Astrocyte of the spinal cord (primary cell): ENCODE results near the gene KIAA1586.
"Not testable (repeated sequence)": the region's sequence is repeated elsewhere in the genome, so short reads cannot be mapped to it uniquely, and the experiment has no call there.

ENCODE experiments used
- DNase-seq: peaks from one replicate; pipeline ENCODE4 v3.0.0; 2011; ENCODE audit warnings: low read depth, low spot score
- H3K4me3 ChIP-seq: 2 replicates; pipeline ENCODE4 v1.5.1; 2011; ENCODE audit warnings: low read depth, mild to moderate bottlenecking, low read length, moderate library complexity
- CTCF ChIP-seq: IDR thresholded peaks from 2 replicates; pipeline ENCODE4 v1.5.1; 2012; ENCODE audit warnings: low read depth, mild to moderate bottlenecking, low read length, inconsistent platforms
- in situ Hi-C: cut with HindIII; loops from 2 replicates; pipeline ENCODE4 v1.10.0; 2017; ENCODE audit warnings: low sequenced_read_pairs

KIAA1586 gene

GRCh38 chr6:57086843-57087242 lies 40.4 kb downstream of the KIAA1586 start:
- H3K4me3 ChIP-seq = no peak overlapping the region
- no peak for TF ChIP-seq CTCF
- no peak for DNase-seq
- in situ Hi-C loops = no loop called here

DNA sequence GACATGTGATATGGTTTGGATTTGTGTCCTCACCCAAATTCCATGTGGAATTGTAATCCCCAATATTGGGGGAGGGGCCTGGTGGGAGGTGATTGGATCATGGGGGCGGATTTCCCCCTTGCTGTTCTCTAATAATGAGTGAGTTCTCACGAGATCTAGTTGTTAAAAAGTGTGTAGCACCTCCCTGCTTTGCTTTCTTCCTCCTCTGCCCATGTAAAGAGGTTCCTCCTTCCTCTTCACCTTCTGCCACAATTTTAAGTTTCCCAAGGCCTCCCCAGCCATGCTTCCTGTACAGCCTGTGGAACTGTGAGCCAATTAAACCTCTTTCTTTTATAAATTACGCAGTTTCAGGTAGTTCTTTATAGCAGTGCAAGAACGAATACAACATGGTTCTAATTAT lies 41.4 kb downstream of the KIAA1586 start:
- TF ChIP-seq CTCF = no peak
- no peak overlapping the region for H3K4me3 ChIP-seq
- DNase-seq = no peak
- in situ Hi-C loops = no loop called here

GRCh38 chr6:57089265-57089664 lies 42.8 kb downstream of the KIAA1586 start:
- in situ Hi-C loops = no loop called here
- no peak for DNase-seq
- no peak for TF ChIP-seq CTCF

DNA sequence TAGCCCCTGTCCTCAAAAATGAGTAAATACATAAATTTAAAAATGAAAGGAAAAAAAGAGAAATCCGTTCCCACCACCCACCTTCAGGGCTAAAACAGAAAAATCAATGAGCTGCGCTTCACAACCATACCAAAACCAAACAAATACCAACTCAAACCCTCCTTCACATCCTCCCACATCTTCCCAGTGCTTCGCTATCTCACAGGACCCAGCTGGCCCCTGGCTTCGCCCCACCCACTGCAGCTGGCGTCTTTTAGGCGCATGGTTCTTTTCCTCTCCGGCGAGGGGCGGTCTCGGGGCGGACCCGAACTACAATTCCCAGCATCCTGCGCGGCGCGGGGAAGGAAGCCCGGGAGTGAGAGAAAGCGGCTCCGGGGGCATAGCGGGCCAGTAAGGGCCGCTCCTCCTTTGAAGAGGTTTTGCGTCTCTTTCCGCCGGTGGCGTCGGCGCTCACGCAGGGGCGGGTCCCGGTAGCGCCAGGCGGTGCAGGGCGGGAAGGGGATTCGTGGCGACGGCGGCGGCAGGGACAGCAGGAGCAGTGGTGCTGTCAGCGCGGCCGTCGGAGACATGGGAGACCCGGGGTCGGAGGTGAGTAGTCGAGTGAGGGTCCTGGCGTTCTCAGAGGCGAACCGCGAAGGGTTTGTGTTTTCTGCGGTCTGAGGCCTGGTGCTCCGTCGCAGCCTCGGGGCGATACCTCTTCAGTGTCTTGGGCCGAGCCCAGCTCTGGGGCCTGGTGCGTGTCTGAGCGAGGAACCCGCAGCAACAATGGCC lies 43.4 kb downstream of the KIAA1586 start, which contains the start of gene ZNF451:
ZNF451 (plus strand) TSS at position 502 of the 771 bp plus-strand sequence; CDS start at position 568, 66 bp downstream.
- peak within 1 kb of the TSS; percentile 56 for H3K4me3 ChIP-seq
- peak; percentile 97 for DNase-seq
- in situ Hi-C loops = no loop called here
- no peak for TF ChIP-seq CTCF

More at GRCh38 chr6:57089265-57089664, 42.8 kb downstream of the KIAA1586 start:
- peak overlapping the region; percentile 56 for H3K4me3 ChIP-seq

- H3K4me3 ChIP-seq, DNase-seq, in situ Hi-C loops: not testable (repeated sequence)
Observed at GRCh38 chr6:57090458-57091067, 44.1 kb downstream of the KIAA1586 start.

DNA sequence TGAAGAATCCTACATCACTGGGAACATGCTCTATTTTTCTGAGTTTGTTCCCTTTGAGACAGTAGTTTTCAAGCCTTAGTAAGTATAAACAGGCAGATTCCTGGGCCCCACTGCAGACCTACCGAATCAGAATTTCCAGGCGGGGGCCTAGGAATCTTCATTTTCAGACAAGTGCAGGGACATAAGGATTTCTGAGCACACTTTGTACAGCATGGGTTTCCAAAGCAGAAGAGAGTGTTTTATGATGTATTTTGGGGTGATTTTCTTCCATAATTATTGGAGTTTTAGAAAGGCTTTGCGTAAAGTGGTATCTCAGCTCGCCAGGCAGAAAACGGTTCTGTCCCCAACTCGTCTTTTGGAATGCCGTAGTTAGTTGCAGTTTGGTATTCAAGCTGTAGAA lies 44.9 kb downstream of the KIAA1586 start:
- in situ Hi-C loops, DNase-seq: not testable (repeated sequence)
- peak overlapping the region; percentile 12 for H3K4me3 ChIP-seq

GRCh38 chr6:57094689-57095088 lies 48.2 kb downstream of the KIAA1586 start:
- no peak for TF ChIP-seq CTCF
- no peak for DNase-seq
- no peak overlapping the region for H3K4me3 ChIP-seq
- in situ Hi-C loops = no loop called here
